Measurements from ENCODE around the gene TCERG1L.
"Not testable (repeated sequence)": the region's sequence is repeated elsewhere in the genome, so short reads cannot be mapped to it uniquely, and the experiment has no call there.

TCERG1L gene

DNA sequence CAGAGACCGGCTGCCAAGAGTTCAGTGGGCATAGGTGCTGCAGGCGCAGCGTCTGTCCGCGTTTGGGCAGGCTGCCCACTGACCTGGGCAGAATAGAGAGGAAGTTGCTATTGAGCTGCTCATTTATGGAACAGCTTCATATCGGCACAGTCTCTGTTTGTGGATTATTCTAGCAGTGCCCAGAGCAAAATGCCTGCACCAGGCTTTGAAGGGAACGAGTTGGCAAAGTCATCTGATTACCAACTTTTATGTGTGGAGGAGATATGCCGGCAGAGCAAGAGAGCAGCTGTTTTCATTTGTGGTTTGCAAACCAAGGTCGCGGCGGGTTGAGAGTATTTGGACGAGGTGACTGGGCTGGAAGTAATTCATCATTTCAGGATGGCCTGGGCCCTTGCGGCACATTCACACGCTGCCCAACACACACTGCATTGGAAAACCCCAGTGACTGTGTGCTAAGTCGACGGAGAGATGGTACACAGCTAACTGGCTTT lies 228.5 kb downstream of the TCERG1L start:
- no peak for DNase-seq

DNA sequence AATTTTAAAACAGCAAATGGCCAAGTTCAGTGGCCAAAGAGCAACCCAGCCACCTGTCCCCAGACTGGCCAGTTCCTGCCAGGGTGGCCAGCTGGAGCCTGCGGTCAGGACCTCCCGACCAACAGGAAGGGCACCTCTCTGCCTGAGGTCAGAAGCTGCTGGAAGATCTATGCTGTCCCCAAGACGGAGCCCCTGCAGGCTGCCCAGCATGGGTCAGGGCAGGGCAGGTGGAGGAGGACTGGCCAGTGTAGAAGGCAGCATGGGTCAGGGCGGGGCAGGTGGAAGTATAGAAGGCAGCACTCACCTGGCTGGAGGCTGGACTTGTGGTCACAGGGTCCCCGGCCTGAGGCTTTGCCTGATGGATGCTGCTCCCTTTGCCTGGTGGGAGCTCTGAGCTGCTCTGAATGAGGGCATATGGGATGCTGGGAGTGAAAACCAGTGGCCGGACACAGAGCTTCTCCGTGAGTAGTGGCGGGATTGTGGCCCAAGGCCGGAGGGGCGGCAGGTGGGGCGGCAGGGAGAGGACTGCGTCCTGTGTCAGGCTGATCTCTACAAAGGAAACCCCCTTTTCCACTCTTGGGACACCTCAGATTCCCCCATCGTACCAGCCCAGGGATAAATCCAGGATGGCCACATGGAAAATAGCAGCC lies 229.2 kb downstream of the TCERG1L start:
- DNase-seq = no peak

DNA sequence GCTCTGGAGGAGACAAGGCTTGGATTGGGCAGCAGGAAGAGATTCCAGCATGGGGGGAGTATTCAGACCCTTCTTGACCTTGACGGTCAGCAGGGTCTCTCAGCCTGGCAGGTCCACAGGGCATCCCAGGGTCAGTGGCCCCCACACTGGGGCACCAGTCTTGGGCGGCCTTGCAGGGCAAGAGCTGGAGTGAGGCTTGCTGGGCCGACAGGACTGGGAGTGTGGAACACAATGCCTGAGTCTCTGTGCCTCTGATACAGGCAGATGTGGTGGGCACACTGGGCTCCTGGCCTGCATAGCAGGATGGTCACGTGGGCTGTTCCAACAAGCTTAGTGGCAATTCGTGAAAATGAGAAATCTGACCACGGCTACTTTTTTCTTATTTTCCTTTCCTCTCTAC lies 229.7 kb downstream of the TCERG1L start:
- no peak for DNase-seq

DNA sequence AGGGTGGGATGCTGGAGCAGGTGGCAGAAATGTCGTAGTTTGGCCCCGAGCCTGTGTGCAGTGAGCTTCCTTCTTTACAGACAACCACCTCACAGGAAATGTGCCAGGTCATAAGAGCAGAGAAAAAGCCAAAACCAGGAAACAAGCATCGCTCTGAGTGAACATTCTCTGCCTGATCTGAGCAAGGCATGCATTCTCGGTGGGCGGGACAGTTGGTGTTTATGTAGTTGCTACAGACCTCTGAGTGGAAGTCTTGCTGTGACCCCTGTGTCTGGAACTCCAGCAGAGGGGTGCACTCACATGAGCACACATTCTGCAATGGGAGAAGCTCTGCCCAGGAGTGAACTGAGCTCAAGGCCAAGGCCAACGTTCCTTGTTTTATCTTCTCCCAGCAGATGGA lies 230.1 kb downstream of the TCERG1L start:
- DNase-seq = no peak

DNA sequence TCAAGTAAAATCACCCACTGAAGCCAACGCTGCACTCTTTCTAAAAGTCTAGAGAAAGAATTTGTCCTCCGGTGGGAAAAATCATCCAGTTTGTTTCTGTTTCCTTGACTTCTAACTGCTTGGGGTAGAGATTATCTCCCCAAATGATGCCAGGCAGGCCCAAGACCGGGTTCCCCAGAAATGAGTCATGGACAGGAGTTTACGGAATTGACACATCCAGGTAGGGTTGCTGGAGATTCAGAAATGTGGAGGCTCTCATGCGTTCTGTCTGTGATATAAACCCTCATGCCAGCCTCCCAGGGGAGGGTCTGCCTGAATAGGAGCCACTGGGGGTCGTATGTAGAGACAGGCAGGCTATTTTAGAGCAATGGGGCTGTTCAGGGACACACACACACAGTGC lies 230.9 kb downstream of the TCERG1L start:
- DNase-seq = no peak

DNA sequence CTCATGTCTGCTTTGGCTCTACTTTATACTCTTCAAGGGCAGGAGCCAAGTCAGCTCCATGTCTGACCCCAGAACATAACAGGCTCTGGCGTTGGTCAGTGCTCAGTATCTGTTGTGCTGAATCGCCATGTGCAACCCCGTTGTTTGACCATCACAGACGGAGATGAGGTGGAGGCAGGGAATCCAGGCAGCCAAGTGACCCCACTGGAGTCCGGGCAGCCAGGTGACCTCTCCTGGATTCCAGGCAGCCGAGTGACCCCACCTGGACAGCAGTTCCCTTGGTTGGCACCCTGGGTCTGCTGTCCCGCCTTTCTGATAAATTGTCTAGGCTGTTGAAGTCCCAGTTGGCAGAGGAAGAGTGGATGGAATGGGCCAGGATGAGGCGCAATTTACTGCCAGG lies 232.2 kb downstream of the TCERG1L start:
- no peak for DNase-seq

DNA sequence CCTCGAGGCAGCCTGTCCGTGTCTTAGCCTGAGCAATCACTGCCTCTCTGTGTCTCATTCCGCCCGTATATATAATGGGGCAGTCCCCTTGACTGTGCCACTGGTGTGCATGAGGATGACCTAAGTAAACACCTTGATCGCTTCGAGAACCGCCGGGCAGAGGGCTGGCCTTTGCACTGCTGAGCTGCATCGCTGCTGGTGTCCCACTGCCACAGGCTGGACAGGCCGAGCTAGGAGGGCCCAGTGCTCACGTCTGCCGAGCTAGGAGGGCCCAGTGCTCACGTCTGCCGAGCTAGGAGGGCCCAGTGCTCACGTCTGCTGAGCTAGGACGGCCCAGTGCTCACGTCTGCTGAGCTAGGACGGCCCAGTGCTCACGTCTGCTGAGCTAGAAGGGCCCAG lies 232.6 kb downstream of the TCERG1L start:
- not testable (repeated sequence) for DNase-seq

DNA sequence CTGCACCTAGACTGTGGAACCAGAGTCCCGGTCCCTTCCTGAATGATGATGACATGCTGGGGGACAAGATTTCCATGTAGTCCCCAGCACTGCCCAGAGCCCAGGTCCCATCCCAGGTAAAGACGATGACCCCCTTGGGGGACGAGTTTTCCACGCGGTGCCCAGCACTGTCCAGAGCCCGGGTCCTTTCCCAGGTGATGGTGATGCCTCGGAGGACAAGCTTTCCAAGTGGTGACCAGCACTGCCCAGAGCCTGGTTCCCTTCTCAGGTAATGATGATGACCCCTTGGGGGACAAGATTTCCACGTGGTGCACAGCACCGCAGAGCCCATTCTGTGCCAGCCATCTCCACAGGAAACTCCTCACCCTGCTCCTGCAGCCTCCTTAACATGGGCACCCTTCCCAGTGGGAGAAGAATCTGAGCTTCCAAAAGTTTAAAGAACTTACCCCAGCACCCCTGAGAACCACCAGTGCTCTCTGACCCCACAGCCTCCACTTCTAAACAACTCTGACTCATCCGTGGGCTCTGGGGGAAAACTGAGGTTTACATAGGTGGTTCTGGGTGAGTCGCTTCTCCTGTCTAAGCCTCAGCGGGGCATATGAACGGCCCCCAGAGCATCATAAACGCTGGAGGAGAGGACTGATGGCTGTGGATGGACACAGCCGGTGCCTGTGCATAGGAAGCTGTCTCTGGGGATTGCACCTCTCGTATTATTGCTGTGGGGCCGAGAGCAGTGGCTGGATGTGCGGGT lies 233.2 kb downstream of the TCERG1L start:
- DNase-seq = no peak

DNA sequence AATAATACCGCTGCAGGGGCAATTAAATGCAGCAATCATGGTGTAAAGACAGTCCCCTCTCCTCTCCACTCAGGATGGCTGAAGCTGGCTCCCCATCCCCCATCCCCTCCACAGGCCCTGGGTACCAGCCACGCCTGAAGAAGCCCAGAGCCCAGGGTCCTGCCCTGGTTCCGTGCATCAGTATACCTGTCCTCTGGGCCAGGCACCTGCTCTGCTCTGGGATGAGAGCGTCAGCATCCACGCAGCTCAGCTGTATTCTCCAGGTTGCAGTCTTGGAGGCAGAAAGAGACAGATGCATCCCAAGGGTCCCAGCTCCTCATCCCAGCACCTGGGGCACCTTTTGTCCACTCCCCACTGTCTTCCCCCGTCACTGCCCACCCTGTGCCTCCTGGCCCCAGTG lies 233.8 kb downstream of the TCERG1L start:
- DNase-seq = no peak

DNA sequence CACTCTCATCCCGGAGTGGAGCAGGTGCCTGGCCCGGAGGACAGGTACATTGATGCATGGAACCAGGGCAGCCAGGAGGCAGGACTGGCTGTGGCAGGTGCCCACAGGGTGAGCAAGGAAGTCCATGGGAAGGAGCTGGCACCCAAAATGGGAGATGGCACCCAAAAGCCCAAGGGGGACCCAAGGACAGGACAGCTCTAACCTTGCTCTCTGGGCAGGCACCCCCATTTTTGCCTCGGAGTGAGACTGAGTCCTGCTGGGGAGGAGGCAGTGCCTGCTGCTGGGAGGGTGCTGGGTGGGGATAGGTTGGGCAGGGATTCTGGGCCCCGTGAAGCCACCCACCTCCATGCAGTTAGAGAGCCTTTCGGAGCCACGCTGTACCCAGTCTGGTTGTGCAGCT lies 234.5 kb downstream of the TCERG1L start:
- DNase-seq = no peak

DNA sequence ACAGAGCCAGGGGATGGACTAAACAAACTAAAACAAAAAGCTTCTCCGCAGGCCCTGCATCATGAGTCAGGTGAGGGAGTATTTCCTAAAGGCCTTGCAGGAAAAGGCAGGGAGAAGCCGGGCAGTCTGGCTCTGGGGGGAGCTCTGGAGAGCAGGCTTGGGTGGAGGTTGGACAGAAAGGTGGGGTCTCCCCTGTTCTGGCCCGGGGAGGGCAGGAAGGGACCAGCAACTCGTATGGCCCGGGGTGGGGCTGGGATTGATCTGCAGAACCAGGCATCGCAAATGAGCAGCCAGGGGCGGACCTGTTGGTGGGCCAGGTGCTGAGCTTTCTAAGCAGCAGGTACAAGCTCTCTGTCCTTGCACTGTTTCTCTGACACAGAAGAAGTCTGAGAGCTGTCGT lies 235.2 kb downstream of the TCERG1L start:
- no peak for DNase-seq

DNA sequence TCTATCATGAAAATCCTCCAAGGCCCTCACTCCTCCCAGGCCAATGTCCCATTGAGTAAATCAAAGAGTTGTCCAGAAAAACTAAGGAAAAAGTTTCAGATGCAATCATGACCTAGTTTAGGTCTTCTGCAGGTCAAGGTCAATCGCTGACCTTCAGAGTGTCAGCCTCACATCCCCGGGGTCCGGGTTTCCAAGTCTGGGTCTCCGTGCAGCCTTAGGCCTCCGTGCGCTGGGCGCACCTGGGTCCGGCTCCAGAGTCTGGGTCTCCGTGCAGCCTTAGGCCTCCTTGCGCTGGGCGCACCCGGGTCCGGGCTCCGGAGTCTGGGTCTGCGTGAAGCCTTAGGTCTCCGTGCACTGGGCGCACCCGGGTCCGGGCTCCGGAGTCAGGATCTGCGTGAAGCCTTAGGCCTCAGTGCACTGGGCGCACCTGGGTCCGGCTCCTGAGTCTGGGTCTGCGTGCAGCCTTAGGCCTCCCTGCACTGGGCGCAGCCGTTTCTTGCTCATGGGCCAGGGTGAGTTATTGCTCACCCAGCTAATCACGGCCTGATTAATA lies 236.2 kb downstream of the TCERG1L start:
- DNase-seq = no peak

DNA sequence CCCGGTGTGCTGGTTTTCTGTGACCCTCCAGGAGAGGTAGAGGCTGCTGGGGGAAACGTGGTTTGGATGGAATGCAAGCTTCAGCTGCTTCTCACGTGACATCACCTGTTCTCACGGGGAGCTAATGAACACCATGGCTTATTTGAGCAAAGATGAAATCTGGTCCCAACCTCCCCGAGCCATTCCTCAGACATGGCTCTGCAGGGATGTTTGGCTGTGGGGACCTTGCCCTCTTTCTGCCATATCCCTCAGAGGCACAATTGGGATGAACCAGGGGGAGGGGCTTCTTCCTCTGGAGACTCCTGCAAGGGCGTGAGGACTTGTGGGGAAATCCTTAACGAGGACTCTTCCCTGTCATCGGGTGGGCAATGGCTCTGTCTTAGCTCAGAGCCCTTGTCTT lies 236.8 kb downstream of the TCERG1L start:
- no peak for DNase-seq

DNA sequence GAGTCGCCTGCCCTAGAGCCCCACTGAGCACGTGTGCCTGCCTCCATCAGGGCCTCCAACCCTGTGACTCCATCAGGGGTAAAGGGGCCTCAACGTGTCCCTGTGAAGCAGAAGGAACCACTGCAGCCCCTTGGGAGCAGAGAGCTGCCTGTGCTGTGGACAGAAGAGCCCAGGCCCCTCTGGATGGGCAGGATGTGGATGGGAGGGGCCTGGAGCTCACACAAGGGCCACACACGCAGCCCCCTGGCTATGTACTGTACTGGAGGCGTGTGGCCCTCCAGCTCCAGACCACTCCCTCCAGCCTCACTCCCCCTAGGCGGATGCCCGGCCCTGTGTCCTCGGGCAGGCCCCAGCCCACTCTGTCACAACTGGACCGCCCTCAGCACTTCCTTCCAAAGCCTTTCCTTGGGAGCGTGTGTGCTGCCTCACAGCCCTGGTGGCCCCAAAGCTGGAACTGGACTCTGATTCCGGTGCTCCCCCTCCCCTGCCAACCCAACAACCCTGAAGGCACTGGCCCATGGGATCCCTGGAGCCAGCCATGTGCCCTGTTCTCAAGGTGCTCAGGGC lies 238.0 kb downstream of the TCERG1L start:
- no peak for DNase-seq

DNA sequence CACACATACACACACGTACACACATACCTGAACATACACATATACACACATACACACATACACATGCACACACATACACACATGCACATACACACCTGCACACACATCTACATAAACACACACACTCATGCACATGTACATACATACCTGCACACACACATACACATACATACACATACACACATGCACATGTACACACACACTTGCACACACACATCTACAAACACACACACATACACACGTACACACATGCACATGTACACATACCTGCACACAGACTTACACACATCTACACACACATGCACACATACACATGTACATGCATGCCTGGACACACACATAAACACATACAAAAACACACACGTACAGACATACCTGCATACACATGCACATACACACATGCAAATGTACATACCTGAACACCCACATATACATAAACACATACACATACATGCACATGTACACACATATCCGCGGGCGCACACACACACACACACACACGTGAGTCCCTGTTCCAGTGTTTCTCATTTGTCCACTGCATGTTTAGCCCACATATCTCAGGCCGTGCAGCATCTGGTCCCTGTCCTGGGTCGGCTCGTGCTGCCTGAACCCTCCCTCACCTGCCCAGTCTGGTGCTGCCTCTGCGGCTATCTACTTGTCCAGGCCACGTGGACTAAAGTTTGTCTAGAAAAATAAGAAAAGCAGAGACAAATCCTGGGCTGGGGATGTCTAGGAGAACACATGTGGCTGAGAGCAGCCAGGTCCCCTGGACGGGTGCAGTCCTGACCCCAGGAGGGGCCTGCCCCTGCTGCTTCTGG lies 238.7 kb downstream of the TCERG1L start:
- no peak for DNase-seq

DNA sequence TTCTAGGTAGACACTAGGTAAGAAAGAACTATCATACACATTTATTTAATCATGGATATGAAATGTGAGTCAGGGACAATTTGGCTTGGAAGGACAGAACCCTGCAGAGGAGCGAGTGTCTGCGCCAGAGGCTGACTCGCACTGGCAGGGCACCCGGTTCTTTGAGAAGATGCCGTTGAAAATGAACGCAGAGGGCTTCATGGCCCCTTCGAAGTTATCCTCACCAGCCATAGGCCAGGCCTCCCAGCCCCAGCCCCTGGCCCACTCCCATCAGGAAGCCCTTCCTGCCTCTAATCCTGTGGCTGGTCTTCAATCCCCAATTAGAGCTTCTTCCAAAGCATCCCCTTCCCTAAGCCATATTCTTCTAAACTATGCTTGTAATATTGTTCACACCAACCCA lies 239.8 kb downstream of the TCERG1L start:
- DNase-seq = no peak

DNA sequence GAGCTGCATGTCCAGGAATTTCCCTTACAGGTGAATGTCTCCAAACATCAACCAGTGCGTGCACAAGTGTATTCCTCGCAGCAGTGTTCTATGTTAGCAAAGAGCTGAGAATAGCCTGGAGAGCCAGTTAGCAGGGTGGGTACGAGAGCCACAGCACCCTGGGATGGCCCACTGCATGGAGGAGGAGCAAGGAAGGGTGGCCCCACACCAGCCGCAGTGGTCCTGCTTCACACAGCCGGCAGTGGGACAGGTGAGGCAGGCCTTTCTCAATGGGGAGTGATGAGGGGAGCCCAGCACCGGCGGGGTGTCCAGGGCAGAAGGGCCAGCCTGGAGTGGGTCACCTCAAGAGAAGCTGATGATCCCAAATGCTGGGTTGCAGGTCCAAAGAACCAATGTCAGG lies 240.7 kb downstream of the TCERG1L start:
- DNase-seq = no peak

DNA sequence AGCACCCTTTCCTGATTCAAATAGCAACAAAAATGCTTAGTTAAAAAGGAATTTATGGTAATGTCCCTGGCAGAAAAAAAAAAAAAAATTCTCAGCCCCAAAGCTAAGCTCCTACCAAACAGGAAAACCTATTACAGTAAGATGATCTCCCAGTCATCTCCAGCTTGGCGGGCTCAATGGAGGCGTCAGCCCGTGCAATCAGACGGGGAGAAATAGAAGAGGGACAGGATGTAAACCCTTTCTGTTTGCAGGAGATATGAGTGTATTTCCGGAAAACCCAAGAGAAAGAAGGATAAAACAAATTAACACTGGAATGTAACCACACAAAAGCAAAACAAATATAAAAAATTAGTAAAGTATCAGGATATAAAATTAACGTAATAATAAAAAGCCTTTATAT lies 242.8 kb downstream of the TCERG1L start:
- DNase-seq = no peak

DNA sequence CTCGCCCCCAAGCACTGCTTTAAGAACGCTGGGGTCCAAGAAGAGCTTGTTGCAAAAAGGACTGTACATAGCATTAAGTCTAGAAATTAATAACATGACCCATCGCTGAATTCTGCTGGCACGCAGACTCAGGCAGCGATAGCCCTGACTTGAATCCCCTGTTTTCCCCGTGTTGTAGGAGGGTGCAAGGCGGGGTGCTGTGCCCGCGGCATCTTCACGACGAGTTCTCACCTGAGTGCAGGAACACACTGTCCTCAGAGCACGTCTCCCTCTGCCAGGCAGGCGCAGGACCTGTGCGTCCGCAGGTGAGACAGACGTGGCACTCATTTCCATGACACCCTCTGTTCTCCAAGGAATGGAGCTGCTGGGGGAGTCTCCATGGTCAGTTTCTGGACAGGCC lies 243.2 kb downstream of the TCERG1L start:
- no peak for DNase-seq

DNA sequence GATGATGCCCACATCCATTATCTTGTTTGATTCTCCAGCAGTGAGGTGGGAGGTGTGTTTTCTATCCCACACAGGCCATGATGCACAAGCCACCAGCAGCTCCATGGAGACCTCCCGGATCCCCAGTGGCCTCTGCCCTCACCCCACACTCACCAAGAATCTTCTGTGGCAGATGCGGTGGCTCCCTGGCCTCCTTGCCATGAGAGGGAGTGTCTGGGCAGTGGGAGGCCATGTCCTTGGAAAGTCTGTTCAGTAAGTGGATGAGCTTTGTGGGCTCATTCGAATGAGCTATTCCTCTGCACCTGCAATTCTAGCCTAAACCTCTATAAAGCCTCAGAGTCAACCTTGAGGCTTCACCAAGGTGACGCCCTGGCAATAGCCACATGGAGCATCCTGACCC lies 243.8 kb downstream of the TCERG1L start:
- no peak for DNase-seq

DNA sequence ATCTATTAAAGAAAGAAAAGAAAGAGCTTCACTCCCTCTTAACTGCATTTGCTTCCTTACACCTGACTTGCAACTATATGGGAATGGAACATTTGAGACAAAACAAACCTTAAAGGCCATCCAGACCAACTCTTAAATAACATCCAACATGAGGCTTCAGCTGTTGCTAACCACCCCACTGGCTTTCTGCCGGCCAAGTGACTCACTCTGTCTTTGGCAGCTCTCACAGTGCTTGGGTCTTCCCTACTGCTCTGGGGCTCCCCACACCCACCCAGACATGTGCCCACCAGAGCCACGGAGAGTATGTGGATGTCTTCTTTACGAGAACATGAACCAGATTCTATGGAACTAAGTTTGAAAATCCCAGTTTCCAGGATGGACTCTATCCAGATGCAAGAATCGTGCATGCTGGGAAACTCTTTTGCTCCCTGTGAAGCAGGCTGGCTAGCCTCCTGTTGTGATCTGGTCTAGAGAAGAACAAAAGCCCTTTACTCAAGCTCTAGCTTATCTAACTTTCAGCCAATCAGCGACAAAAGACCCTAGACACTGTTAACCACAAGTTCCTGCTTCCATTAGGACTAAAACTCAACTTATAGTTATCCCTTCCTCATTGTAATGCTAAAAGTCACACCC lies 245.7 kb downstream of the TCERG1L start:
- no peak for DNase-seq

DNA sequence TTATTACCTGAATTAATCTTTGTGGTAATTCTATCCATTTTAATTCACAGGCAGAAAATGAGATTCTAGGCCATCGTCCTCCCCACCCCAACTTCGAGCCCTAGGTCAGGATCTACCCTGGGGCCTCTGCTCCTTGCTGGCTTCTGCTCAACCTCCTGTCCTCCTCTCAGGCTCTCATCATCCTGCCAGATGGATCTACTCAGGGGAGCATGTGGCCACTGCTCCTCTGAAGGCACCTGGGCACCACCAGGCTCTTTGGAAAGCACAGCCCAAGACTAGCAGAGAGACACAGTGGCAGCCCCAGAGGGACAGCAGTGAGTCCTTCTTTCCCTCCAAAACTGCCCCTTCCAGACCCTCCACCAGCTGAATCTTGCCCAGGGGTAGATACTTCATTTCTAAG lies 248.2 kb downstream of the TCERG1L start:
- no peak for DNase-seq

All from fibroblast of skin of back (primary cell).